HK-2 (cell line): ENCODE measurements around the gene EPHB3.

Experiments used
- DNase-seq: peaks from one replicate; pipeline ENCODE4 v3.0.0-alpha.2; 2018; ENCODE audit not compliant: unreplicated experiment

The EPHB3 gene

DNA sequence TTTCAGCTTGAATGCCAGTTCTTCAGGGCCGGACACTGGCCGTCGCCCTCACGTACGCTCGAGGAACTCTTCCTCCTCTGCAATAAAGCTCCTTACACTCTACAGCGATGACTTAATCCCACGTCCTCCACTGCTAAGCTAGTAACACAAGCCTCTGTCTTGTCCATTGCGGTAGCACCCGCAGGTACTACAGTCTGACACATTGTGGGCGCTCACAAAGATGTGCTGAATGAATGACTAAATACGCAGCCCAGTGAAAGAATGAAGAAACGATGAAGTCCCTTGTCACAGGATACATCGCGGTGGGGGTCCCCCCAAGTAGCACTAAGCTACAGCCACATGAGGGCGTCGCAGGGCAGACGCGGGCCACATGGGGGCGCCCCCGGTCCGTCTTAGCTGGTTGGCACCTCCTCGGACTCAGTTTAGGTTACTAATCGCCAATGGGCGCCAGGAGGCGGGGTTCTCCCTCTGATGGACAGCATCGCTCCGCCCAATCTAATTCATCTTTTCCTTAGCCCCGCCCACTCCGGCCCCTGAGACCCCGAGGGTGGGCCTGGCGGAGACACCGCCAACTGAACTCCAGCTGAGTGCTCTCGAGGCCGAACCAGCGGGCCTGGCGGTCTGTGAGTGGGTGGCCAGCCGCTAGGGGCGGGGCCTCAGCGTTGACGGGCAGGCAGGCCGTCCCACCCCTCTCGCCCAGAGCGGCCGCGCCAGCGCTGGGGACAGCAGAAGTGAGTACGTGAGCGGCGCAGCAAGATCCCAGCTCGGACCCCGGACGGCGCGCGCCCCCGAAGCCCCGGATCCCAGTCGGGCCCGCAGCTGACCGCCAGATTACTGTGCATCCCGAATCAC, at the start of gene EPHB3:
Gene EPHB3, plus strand, starts transcription at position 725 of the 852 bp plus-strand sequence. CDS start 451 bp downstream, outside the sequence.
- DNase-seq: peak; percentile 95

DNA sequence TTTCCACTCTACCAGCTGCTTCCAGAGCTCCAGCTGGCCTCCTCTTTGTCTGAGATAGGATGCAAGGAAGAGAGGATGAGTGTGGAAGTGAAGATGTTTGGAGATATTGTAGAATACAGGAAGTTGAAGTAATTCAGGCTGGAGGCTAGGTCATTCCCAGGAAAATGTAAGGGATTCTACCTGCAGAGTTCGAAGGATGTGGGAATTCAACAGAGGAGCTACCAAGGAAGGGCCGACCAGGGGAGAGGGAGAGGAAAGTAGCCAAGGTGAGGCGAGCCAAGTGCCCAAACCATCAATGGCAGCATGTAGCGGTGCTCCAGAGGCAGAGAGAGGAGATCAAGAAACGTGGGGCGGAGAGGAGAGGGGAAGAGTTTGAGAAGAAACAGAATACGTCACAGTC, 49.0 kb upstream of the EPHB3 start:
- DNase-seq: no peak

DNA sequence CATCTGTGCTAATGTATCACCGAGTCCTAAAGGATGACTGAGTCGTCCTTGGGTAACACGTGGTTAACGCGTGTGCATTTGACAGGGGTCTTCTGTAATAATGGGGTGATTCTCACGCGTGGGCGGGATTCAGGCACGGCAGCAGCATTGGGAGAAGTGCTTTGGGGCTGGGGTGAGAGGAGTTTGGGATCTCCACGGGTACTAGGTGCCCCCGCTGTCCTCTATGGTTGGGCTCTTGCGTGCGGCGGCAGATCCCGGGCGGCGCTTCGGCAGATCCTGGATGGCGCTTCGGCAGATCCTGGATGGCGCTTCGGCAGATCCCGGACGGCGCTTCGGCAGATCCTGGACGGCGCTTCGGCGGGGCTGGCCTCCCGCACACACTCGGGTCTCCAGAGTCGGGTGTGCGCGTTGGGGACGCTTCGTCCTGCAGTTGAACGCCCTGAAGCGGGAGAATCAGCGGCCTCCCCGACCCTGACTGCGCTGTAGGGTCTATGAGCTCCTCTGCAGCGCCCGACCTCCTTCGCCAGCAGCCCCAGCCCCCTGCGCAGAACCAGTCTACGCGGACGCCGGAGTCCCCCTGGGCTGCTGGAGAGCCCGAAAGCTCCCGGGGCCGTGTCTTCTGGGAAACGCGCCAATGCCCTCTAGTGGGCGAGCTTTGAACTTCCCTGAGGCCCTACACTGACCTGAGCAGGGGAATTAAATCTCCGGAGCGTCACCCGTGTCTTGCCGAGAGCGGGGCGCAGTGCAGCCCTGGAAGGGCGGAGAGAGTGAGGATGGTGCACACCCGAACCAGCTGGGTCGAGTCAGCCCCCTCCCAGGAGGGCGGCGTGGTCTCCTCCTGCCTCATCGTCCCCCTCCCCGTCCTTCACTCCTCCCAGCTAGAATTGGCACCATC, 48.1 kb upstream of the EPHB3 start:
- DNase-seq: peak; percentile 76

DNA sequence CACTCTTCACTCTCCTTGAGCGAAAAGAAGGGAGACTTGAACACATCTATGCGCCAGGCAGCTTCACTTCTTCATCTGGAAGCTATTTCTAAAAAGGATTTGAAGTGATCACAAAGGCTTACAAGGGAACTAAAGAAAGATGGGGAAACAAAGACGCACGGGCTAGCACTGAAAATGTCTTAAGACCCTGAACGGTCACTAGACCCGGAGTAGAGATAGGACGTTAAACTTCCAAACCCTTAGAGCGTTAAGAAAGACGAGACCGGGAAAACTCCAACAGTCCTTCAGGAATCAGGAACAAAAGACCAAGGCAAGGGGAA, 47.5 kb upstream of the EPHB3 start:
- no peak for DNase-seq

DNA sequence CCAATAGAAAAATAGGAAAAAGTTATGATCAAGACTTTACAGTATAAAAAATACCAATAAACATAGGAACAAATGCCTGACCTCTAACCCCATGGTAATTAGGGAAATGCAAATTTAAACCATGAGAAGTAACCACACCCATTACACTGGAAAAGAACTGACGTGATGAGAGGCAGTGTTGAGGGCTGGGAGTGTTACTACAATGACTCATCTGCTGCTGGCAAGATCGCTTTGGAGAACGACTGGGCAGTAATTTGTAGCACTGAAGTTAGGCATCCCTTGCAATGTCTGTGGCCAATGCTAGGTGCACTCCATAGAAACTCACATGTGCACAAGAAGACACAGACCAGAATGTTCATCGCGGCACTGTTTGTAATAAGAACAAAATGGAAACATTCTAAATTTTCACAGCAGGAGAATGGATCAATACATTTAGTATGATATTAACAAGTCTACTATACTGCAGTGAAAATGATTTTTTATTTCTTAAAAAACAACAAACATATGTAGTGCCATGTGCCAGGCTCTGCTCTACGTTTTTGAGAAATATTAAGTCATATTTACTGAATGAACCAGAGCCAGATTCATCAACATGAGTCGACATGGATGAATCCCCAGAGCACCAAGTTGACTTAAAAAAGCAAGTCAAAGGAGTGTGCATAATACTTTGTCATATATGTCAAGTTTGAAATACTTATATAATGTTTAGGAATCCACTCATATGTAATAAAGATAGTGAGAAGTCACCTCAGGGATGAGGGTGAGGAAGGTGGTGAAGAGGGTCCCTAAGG, 37.6 kb upstream of the EPHB3 start:
- no peak for DNase-seq

DNA sequence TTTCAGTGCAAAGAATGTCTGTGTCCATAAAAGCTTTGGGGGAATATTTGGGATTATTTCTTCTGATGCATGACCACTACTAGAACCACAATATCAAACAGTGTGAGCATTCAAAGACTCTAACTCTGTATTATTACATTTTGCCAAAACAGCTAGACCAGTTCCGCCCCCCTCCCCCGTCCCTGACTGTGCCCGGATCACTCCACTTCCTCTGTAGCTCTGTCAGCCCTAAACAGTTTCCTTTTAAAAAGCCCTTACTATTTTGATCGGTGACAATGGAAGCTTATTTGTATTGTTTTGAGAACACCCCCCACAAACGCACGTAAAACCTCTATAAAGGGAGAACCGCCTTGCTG, 36.6 kb upstream of the EPHB3 start:
- no peak for DNase-seq

DNA sequence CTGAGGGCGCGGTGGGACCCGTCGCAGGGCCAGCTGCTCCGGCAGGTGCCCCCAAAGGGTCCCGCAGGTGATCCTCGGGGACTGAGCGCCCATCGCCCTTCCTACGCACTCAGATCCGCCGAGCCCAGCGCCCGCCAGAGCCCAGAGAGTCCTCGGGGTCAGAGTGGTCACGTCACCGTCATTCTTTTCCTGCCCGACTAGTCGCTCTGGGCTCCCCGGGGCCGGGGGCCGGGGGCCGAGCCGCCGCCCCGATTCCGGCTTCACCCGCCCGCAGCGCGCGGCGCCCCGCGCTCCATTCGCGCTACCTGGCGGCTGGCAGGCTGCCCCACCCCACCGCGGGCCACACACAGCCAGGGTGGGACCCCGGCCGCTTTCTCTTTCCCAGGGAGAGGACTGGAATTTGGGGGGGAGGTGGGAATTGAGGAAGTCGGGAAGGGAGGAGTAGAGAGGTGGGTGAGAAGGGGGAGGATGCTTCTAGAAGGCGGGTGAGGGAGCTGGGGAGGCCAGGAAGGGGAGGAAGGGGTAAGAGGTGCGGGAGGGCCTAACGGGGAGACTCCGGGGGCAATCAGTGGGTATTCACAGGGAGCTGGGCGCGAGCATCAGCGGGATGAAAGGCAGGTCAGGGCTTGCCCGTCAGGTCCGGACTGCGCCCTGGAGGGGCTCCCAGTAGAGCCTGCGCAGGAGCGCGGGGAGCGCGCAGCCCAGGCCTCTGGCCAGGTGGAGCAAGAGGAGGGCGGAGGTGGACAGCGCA, 36.1 kb upstream of the EPHB3 start:
- no peak for DNase-seq

DNA sequence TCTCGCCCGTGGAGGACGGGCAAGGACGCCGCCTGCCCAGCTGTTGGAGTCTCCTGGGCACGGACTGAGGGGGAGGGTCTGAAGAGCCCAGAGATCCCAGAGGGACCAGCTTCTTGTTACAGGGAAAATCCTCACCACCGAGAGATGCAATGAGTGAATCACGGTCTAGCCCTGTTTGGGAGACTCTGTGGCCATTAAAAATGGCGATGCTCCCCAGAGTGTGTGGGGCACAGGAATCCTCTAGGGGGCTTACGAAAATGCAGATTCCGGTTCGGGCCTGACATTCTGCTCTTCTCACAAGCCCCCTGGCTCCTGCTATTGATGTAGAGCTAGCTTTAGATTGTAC, 35.5 kb upstream of the EPHB3 start:
- DNase-seq: no peak

DNA sequence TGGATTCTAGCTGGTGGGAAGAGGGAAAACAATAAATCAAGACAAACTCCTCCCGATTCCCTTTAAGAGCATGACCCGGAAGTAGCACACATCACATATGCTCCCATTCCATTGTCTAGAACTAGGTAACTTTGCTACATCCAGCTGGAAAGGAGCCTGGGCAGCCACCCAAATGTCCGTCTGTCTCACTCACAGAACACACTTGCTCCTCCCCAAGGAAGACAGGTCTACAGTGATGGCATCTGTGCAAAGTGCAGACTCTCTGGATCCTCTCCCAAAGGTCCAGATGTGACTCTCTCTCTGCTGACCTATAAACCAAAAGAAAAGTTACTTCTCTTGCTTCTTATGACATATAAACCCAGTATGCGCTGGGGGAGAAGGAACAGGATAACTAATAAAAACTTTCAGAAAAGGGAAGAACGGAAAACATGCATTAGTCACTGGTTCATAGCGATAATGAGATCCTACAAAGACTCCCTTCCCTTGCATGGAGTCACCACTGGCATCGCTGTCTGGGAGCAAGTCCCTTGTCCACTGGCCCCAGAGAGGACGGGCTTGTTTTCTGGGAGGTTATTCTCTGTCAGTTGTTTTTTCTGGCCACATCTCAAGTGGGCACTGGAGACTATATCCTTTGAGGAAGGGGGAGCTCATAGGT, 29.8 kb upstream of the EPHB3 start:
- no peak for DNase-seq

DNA sequence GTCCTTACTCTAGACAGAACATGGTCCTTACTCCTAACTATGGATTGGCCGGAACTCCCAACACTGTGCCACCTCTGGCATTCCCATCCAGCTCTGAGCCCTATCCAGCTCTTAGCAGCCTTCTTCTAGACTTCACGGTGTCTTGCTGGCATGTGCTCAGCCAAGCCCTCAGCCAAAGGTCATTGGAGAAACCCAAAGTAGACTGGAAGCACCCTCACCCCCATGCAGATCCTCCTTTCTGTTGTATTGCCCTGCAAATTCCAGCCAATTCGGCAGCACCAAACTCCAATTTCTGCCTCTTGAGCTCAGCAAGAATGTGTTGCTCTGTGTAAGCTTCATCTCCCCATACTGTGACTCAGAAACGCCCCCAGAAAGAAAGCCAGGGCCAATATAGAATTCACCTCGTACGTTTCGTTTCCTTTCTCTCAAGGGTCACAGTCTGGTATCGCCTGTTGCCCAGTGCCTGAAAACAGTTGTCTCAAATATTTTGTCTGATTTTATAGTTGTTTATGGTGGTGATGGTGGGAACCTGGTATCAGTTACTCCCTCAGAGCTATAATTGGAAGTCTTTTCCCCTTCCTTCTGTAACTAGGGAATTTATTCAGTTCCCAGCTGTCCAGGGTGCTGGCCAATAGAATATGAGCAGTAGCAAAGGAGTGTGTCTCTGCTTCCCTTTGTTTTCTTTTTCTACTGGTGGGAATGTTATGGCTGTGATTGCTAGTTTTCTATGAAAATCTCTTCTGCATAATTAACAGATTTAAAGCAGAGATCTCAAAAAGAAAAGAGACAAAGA, 28.4 kb upstream of the EPHB3 start:
- DNase-seq: no peak

DNA sequence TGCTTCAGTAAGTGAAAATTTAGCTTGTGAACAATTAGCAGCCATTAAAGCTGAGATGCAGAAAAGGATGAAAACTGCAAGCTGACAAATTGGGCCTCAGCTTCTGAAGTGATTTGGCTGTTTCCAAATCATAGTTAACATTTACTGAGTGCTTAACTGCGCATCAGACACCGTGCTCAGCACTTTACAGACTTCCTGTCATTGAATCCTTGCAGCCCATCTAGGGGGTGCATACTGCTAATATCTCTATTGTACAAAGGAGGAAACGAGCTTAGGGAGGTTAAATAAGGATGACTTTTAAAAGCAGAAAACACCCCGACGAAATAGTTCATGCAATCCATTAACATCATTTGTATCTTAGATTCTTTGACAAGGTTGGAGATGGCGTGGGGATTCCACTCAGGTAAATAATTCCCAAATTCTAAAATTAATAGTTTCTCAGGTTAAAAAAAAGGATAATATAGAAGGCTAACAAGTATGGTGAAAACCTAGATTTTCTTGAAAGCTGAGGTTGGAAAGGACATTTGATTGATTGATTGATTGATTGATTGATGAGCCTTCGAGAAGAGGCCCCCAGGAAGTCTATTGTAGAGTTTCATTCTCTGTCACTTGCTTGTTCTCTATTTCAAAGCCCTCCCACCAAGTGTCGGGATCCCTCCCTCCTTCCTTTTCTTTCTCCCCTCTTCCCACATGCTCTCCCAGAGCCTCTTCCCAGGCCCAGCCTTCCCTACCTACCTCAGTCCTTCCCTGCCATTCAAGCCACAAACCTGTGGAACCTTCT, 23.5 kb upstream of the EPHB3 start:
- DNase-seq: no peak

DNA sequence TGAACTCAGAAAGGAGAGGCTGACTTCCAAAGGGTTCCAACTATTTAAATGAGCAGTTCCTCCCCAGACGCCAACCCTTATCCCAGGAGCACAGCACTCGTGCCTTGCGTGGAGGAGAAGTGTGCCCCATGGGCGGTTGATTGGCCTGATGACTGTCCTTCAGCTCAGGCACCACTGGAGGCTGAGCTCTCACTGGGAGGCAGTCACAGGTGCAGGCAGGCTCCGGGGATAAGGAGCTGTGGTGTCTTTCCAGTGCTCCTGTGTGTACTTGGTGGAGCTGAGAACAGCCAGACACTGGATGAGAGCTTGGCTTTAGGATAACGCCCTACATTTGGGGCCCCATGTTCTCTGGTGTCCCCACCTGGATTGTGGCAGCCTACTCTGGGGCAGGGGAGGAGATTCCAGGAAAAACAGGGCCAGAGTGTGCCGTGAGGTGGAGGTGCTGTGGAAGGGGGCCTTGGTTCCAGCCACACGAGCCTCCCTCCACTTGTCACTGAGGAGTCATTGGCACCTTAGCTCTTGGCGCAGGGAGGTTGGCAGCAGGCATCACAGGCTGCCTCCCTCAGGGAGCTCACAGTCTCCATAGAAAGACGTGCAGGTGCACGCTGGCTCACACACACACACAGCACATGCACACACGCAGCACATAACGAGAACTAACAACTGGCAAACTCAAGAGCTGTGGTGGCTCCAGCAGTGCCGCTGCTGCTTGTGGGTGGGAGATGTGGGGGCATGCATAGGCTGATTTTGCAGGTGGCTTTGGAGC, 22.7 kb upstream of the EPHB3 start:
- no peak for DNase-seq

DNA sequence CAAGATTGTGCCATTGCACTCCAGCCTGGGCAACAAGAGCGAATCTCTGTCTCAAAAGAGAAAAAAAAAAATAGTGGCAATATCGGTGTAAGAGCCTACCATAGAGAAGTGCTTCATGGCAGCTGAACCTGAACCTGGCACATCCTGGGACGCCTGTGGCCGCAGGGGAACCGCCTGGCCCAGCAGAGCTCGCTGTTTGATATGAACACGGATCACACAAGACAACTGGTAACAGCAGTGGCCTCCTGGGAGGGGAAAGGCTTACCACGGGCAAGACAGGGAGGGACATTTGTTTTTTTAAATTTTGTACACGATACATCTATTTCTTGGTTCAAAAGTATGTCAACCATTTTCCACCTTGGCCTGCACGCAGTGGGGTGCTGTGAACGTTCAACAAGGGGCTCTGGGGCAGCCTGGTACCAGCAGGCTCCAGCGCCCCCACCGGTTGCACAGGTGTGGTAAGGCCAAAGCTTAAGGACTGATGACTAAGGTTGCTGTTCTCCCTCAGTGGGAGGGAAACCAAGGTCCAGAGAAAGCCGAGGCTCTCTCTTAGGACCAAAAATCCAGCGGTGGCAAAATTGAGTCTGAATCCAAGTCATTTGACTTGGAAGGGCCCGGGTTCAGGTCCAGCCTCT, 21.7 kb upstream of the EPHB3 start:
- no peak for DNase-seq

DNA sequence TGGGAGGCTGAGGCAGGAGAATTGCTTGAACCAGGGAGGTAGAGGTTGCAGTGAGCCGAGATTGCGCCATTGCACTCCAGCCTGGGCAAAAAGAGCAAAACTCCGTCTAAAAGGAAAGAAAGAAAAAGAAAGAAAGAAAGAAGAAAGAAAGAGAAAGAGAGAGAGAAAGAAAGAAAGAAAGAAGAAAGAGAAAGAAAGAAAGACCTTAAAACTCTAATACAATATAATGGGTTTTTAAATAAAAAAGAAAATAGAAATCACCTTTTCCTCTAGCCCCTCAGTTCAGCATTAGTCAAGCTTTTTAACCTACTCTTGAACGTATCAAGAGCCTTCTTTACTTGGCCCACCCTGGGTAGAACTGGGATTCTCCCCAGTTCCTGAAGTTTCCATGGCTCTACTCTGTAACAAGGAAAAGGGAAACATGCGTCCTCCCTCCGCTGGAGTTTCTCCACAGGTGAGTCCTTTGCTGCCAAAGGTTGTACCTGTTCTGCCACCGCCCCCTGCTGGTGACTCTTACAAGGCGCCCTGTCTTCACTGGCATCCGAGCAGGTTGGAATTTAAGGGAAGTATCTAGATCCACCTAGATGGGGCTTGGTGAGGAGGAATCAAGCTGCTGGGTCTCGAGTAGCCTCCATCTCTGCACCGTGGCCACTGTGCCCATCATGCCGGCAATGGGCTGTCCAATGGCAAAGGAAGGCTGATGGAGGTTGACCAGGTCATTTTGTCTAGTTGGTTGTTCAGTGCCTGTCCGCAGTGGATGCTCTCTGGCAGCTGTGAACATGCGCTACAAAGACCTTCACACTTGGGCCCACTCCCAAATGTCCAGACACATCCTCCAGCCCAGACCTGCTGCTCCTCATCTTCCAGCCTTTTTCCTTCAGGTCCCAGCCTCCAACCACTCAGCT, 20.6 kb upstream of the EPHB3 start:
- DNase-seq: peak; percentile 46

DNA sequence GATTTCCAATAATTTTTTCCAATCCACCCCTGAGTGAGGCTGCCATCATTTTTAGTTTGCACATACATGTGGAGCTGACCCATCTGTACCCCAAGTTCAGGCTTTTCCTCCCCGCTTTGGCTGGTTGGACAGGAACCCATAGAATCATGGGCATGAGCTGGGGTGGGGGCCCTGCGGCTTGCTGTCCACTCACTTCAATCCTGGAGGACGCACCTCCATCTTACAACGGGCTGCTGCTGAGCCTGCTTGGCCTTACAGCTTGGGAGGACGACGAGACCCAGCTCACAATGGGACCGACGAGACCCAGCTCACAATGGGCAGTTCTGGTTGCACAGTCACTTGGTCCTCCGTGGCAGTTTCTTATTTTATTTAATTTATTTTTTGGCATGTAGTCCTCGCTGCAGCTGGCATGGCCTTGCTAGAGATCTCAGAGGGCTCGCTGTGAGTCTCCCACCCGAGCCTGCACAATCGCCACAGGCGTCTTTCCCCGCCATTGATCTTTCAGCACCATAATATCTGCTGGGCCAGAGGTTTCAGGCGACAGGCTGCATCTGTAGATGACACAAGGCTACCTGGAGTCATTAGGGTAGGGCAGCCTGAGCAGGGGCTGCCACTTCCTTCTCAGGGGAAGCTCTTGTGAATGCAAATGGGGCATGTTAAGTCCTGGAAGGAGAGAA, 19.6 kb upstream of the EPHB3 start:
- no peak for DNase-seq

DNA sequence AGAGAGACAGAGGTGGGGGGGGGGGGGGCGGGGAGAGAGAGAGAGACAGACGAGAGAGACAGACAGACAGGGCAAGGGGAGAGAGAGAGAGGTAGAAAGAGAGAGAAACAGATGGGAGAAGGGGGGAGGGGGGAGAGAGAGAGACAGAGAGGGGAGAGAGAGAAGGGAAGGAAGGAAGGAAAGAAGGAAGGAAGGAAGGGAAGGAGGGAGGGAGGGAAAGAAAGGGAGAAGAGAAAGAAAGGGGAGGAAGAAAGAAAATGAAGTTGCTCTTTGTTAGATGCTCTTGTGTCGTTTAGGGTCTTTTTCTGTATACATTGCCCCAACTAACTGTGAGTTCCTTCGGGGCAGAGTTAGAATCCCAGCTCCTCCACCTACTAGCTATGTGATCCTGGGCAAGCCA, 19.0 kb upstream of the EPHB3 start:
- DNase-seq: no peak

DNA sequence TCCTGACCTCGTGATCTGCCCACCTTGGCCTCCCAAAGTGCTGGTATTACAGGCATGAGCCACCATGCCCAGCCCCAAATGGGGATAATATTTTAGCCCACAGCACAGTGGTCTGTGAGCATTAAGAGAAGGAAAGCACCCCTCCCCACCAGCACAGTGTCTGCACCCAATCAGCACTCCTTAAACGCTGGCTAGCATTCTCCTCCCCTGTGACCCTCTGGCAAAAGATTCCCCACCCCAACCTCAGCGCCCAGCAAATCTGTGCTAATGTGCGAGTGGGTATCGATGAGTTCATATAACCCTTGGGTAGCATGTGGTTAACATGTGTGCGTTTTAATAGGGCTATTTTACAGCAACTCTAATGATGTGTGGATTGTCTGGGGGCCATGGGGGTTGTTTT, 18.3 kb upstream of the EPHB3 start:
- no peak for DNase-seq
